Prostate gland (tissue), 2 donors: ENCODE measurements around the gene FRMD5. TPM values are rescaled to one million over a fixed set of nuclear protein-coding genes. Genes with fewer than 3 reads are reported as not detected.

Experiments used
- DNase-seq: peaks from one replicate; pipeline ENCODE4 v3.0.0-alpha.2; 2019; ENCODE audit warnings: low spot score
- H3K27ac ChIP-seq, 2 donors: fragments of 200-600 bp; sonication (generic); 2 replicates each; pipeline ENCODE4 v1.5.1; 2017 to 2019
- H3K27me3 ChIP-seq: fragments of 200-600 bp; sonication (generic); replicated peaks from 2 replicates; pipeline ENCODE4 v1.5.1; 2019; ENCODE audit not compliant: insufficient read depth
- H3K36me3 ChIP-seq, 2 donors: fragments of 200-600 bp; sonication (generic); 1 replicate in 1 of 2; 2 replicates in 1 of 2; pipeline versions ENCODE4 v1.5.1 to v1.8.1; 2017 to 2019
- H3K4me1 ChIP-seq: fragments of 200-600 bp; sonication (generic); replicated peaks from 2 replicates; pipeline ENCODE4 v1.5.1; 2019
- H3K4me3 ChIP-seq, 2 donors: fragments of 200-600 bp; sonication (generic); 2 replicates each; pipeline ENCODE4 v1.5.1; 2017 to 2019
- H3K9me3 ChIP-seq: fragments of 200-600 bp; sonication (generic); 2 replicates; pipeline ENCODE4 v1.5.1; 2017
- POLR2A ChIP-seq: fragments of 450-650 bp; IDR thresholded peaks from one replicate; pipeline ENCODE4 v1.6.1; 2016; ENCODE audit warnings: antibody characterized with exemption, mild to moderate bottlenecking
- POLR2AphosphoS5 ChIP-seq: sonication (generic); formaldehyde crosslinking; IDR thresholded peaks from one replicate; pipeline ENCODE4 v1.6.1; 2017; ENCODE audit warnings: antibody characterized with exemption
- WGBS: methylation state at CpG from one replicate; pipeline ENCODE4 v1.1.5; 2018; 5-methylcytosine and 5-hydroxymethylcytosine counted together
- intact Hi-C: fragments of 100-400 bp; cut with DNase I; formaldehyde crosslinking; loops from one replicate; pipeline ENCODE4 v1.14.2; 2022
- total RNA-seq, 2 donors: library from RNA; depleted of rRNA; stranded (reverse); fragments of >200 nt; gene quantifications; one replicate each; pipeline ENCODE4 v1.1.0, GENCODE V29; 2016
- TF ChIP-seq, protein P1 (sequence below), 4 experiments: fragments of 200-600 bp in 2 of 4; fragments of 450-650 bp in 2 of 4; sonication (generic) in 2 of 4; IDR thresholded peaks; 1 replicate in 3 of 4; 2 replicates in 1 of 4; pipeline ENCODE4 v1.5.1; 2016 to 2019; ENCODE audit warnings: antibody characterized with exemption in 4 of 4, mild to moderate bottlenecking in 2 of 4, moderate library complexity in 2 of 4

Gene FRMD5
- total RNA-seq, 2 donors from 2014 or later = 0.36 to 8.1 TPM

DNA sequence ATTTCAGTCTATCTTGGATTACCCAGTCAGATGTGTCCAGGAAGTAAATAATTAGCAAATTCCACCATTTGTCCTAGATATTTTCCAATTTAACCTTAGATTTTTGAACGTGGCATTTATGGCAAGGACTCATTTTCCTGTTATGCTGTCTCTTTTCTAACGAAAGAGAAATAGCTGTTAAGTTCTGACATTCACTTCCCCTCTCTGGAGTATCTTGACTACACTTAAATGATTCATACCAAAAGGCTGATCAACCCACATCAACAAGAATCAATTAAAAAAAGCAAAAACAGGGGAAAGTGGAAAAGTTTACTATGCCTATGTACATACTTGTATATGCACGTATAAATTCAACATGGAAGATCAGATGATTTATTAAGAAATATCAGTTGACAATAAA is 149.9 kb downstream of the FRMD5 start:
- Histone ChIP-seq H3K4me3 (no peak overlapping the region), H3K36me3 (no peaks in the 10 kb centered on the region), H3K27ac (no peak overlapping the region), H3K4me1 (no peaks in the 10 kb centered on the region), H3K27me3 (no peaks in the 10 kb centered on the region), H3K9me3 (no peaks in the 10 kb centered on the region)
- 52% methylated on average over 3 of the region's 3 CpGs for WGBS
- no peak for DNase-seq
- TF ChIP-seq, protein P1, sequence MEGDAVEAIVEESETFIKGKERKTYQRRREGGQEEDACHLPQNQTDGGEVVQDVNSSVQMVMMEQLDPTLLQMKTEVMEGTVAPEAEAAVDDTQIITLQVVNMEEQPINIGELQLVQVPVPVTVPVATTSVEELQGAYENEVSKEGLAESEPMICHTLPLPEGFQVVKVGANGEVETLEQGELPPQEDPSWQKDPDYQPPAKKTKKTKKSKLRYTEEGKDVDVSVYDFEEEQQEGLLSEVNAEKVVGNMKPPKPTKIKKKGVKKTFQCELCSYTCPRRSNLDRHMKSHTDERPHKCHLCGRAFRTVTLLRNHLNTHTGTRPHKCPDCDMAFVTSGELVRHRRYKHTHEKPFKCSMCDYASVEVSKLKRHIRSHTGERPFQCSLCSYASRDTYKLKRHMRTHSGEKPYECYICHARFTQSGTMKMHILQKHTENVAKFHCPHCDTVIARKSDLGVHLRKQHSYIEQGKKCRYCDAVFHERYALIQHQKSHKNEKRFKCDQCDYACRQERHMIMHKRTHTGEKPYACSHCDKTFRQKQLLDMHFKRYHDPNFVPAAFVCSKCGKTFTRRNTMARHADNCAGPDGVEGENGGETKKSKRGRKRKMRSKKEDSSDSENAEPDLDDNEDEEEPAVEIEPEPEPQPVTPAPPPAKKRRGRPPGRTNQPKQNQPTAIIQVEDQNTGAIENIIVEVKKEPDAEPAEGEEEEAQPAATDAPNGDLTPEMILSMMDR (IDR thresholded peaks at IDR 0.05) = no peak
- no peak for TF ChIP-seq POLR2AphosphoS5
- no peak for TF ChIP-seq POLR2A
- intact Hi-C loops = no loop called here

DNA sequence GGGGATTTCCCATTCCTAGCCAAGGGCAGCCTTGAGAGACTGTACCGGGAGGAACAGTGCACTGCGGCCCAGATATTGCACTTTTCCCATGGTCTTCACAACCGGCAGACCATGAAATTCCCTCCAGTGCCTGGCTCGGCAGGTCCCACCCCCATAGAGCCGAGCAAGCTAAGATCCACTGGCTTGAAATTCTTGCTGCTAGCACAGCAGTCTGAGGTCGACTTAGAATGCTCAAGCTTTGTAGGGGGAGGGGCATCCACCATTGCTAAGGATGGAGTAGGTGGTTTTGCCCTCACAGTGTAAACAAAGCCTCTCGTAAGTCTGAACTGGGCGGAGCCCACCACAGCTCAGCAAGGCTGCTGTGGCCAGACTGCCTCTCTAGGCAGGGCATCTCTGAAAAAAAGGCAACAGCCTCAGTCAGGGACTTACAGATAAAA is 156.3 kb downstream of the FRMD5 start:
- H3K4me1 ChIP-seq = no peaks in the 10 kb centered on the region
- intact Hi-C loops = no loop called here
- no peaks in the 10 kb centered on the region for H3K27me3 ChIP-seq
- TF ChIP-seq, protein P1 (IDR thresholded peaks at IDR 0.05) = no peak
- TF ChIP-seq POLR2A = no peak
- TF ChIP-seq POLR2AphosphoS5 = no peak
- no peak overlapping the region for H3K27ac ChIP-seq
- H3K4me3 ChIP-seq = no peak overlapping the region
- WGBS = 27% methylated on average over 8 of the region's 8 CpGs
- no peaks in the 10 kb centered on the region for H3K36me3 ChIP-seq
- no peaks in the 10 kb centered on the region for H3K9me3 ChIP-seq
- DNase-seq = no peak

DNA sequence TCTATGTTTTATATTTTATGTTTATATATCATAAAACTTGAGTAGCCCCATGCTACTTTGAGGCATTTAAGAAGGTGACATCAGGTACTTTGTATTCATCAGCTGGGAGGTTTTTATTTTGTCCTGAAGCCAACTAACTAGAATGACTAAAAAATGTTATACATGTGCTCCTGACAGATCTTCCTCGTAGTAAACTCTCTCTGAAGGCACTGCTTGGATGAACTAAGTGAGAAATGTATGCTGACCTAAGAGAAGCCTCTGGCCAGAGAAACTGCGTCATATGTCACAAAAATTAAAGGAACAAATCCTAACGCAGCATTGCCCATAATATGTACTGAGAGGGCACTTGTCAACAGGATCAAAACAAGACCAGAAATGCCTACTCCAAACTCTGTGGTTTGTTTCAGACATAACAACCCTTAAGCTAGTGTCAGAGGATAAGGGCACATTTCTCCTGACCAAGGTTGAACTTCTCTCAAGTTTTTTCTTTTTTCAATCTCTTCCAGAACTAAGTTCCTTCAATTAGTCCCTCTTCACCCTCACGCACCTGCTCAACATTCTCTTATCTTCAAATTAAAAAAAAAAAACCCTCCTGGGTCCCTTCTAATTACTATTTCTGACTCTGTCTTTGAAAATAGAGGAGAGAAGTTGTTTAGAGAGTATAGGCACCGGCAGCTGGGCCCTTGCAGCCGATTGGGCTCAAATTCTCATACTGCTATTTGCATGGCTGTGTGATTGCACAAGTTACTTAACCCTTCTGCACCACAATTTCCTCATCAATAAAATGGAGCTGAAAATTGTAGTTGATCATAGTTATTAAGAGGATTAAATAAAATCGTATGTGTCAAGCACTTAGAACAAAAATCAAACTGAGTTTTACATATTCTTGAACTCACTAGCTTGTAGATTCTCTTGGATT is 159.0 kb downstream of the FRMD5 start:
- no peak for DNase-seq
- Histone ChIP-seq H3K36me3 (no peaks in the 10 kb centered on the region), H3K4me3 (no peak overlapping the region), H3K4me1 (no peaks in the 10 kb centered on the region), H3K27ac (no peak overlapping the region), H3K27me3 (no peaks in the 10 kb centered on the region), H3K9me3 (no peaks in the 10 kb centered on the region)
- no peak for TF ChIP-seq POLR2A
- TF ChIP-seq, protein P1 (IDR thresholded peaks at IDR 0.05) = no peak
- no peak for TF ChIP-seq POLR2AphosphoS5
- WGBS = 64% methylated on average over 7 of the region's 7 CpGs
- intact Hi-C loops = no loop called here

DNA sequence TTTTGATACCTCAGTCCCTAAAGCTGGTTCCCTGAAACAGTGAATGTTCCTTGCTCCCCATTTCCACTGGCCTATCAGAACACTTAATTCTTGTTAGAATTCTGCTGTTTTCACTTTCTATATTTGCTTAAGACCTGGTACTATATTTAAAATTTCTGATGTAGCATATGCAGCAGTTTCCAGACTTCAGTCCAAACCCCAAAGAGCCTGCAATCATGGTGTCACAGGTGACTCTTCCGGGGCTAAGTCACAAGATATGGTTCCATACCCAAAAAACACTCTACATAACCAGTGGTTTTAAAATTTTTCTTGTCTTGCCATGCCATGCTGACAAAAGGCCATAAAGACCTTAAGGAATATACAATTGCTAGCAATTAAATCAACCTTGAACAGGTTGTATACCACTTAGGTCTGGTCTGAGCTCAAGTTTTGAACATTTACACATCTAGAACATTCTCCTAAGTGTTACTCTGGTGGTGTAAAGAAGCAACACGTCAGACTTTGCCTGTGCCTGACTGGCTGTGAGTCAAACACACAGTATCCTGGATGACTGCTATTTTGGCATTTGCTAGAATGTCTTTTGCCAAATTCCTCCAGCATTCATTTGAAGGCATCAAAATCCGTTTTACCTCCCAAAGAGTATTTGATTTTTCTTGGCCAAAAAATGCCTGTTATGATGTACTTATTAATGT is 160.0 kb downstream of the FRMD5 start:
- Histone ChIP-seq H3K27me3 (no peaks in the 10 kb centered on the region), H3K9me3 (no peaks in the 10 kb centered on the region), H3K36me3 (no peaks in the 10 kb centered on the region), H3K4me1 (no peaks in the 10 kb centered on the region), H3K4me3 (no peak overlapping the region), H3K27ac (no peak overlapping the region)
- intact Hi-C loops = no loop called here
- no peak for DNase-seq
- WGBS = 33% methylated on average over 3 of the region's 3 CpGs
- TF ChIP-seq, protein P1 (IDR thresholded peaks at IDR 0.05) = no peak
- TF ChIP-seq POLR2AphosphoS5 (no peak), POLR2A (no peak)
